Stimulated activated CD8-positive, alpha-beta memory T cell treated with anti-CD3 and anti-CD28 coated beads, Interleukin-7, amount 100 ng/mL, for 4 hours (primary cell): Measurements from ENCODE around the gene SLC22A31.
"Not testable (repeated sequence)": the region's sequence is repeated elsewhere in the genome, so short reads cannot be mapped to it uniquely, and the experiment has no call there.

Source experiments
- DNase-seq, 2 donors: peaks; one replicate each; pipeline ENCODE4 v3.0.0-alpha.2; 2020; ENCODE audit warnings: low read depth in 2 of 2

SLC22A31 gene

DNA sequence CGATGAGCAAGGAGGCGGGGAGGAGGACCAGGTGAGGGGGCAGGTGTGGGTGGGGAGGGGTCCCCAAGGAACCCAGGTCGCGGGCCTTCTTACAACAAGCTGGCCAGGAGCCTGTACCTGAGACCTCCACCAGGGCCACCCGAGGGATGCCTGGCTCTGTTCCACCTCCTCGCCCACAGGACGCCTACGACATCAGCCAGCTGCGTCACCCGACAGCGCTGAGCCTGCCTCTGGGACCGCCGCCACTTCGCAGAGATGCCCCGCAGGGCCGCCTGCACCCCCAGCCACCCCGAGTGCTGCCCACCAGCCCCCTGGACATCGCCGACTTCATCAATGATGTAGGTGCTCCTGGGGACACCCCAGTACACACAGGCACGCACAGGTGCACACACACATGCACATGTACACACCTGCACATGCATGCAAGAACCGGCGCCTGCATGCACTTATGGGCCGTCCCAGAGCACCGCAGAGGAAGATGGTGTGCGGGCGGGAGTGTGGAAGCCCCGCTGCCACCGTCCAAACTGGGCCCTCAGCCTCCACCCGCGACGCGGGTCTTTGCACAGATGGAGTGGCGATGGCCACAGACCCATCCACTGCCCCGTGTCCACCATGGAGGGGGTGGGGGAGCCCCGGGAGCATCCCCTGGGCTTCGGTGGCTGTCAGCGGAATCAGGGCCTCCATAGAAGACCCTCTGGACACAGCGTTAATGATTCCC lies 6.6 kb downstream of the SLC22A31 start:
- DNase-seq, result no peak

DNA sequence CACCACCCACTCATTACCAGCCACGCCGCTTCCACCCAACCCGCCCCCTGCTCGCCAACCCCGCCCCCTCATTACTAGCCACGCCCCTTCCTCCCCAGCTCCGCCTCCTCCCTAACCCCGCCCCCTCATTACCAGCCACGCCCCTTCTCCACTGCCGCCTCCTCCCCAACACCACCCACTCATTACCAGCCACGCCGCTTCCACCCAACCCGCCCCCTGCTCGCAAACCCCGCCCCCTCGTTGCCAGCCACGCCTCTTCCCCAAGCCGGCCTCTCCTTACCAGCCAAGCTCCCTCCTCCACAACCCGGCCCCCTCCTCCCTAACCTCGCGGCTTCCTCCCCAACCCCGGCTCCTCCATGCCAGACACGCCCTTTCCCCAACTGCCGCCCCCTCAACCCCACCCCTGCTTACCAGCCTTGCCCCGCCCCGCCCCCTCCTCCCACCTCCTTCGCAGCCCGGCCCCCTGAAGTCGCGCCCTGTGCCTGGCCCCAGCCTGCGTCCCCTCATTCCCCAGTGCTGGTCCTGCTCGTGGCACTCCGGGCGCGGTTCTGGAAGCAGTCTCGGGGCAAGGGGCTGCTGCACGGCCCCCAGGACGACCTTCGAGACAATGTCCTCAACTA lies 7.3 kb downstream of the SLC22A31 start:
- DNase-seq, result peak; percentile 29 to 48

DNA sequence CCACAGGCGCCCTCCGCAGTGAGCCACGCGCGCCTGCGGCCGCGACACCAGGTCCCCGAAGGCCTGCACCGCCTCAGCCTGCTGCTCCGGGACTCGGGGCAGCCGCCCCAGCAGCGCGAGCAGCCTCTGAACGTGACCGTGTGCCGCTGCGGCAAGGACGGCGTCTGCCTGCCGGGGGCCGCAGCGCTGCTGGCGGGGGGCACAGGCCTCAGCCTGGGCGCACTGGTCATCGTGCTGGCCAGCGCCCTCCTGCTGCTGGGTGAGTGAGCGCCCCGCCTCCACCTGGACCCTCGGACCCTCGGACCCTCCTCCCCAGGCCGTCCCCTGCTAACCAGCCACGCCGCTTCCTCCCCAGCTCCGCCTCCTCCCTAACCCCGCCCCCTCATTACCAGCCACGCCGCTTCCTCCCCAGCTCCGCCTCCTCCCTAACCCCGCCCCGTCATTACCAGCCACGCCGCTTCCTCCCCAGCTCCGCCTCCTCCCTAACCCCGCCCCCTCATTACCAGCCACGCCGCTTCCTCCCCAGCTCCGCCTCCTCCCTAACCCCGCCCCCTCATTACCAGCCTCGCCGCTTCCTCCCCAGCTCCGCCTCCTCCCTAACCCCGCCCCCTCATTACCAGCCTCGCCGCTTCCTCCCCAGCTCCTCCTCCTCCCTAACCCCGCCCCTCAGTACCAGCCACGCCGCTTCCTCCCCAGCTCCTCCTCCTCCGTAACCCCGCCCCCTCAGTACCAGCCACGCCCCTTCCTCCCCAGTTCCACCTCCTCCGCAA lies 8.0 kb downstream of the SLC22A31 start:
- peak; percentile 75 to 78 for DNase-seq

GRCh38 chr16:89191901-89192185 lies 8.5 kb downstream of the SLC22A31 start:
- DNase-seq, result no peak

DNA sequence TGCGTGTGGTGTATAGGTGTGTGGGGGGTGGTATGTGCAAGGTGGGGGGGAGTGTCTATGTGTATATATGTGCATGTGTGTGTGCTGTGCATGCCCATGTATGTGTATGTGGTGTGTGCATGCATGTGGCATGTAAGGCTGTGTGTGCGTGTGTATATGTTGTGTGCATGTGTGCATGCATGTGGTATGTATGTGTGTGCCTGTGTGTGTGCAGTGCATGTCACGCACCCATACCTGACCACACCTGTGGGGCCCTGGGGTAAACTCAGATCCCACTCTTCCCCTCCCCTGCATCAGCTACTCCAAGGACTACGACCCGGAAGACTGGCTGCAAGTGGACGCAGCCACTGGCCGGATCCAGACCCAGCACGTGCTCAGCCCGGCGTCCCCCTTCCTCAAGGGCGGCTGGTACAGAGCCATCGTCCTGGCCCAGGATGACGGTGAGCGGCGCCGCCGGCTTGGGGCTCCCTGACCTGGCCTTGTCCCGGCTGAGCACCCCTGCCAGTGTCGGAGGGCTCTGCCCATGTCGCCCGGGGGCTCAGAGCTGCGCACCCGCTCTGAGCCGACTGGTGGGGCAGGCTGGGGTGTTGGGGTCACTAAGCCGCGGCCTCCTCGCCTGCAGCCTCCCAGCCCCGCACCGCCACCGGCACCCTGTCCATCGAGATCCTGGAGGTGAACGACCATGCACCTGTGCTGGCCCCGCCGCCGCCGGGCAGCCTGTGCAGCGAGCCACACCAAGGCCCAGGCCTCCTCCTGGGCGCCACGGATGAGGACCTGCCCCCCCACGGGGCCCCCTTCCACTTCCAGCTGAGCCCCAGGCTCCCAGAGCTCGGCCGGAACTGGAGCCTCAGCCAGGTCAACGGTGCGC lies 9.1 kb downstream of the SLC22A31 start:
- no peak for DNase-seq

DNA sequence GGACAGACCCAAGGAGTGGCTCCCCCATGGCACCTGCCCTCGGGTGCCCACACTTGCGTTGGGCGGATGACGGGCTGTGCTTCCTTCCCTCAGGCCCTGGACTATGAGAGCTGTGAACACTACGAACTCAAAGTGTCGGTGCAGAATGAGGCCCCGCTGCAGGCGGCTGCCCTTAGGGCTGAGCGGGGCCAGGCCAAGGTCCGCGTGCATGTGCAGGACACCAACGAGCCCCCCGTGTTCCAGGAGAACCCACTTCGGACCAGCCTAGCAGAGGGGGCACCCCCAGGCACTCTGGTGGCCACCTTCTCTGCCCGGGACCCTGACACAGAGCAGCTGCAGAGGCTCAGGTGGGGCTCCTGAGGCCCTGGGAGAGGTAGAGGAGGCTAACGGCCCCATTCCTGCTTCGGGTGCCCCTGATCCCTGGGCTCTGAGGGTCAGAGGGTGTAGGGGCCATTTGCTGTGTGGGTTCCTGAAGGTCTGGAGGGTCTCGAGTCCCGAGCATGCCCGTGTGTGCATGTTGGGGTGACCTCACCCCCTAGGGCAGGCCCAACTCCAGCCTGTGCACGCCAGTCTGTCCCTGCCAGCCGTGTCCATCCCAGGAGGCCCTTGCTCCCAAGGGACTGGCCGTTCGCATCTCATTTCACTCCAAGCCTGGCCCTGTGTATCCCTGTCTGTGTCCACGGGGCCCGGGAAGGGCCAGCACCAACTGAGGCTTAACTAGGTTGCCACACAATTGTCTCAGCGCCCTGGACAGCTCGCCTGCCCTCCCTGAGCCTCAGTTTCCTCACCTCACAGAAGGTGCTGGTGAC lies 10.0 kb downstream of the SLC22A31 start:
- no peak for DNase-seq

GRCh38 chr16:89189358-89190025 lies 10.8 kb downstream of the SLC22A31 start:
- no peak for DNase-seq

- not testable (repeated sequence) for DNase-seq
Measured at GRCh38 chr16:89188471-89189357, 11.6 kb downstream of the SLC22A31 start.

DNA sequence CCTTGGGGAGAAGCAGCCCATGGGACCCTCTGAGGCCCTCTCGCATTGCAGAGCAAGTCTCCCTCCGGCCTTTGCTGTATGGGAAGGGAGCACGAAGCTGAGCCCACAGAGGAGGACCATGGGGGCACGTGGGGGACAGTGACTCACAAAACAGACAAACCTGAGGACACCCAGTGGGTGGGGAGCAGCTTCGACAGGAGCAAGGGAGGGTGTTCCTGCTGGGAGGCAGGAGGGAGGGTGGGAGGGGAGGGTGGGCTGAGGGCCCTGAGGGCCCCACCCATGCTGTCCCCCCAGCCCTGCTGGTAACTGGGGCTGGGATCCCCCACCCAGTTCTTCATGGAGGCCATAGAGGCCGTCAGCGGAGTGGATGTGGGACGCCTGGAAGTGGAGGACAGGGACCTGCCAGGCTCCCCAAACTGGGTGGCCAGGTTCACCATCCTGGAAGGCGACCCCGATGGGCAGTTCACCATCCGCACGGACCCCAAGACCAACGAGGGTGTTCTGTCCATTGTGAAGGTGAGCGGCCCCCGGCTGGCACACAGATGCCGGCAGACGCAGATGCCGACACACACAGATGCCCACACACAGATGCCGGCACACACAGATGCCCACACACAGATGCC lies 12.5 kb downstream of the SLC22A31 start:
- no peak for DNase-seq

DNA sequence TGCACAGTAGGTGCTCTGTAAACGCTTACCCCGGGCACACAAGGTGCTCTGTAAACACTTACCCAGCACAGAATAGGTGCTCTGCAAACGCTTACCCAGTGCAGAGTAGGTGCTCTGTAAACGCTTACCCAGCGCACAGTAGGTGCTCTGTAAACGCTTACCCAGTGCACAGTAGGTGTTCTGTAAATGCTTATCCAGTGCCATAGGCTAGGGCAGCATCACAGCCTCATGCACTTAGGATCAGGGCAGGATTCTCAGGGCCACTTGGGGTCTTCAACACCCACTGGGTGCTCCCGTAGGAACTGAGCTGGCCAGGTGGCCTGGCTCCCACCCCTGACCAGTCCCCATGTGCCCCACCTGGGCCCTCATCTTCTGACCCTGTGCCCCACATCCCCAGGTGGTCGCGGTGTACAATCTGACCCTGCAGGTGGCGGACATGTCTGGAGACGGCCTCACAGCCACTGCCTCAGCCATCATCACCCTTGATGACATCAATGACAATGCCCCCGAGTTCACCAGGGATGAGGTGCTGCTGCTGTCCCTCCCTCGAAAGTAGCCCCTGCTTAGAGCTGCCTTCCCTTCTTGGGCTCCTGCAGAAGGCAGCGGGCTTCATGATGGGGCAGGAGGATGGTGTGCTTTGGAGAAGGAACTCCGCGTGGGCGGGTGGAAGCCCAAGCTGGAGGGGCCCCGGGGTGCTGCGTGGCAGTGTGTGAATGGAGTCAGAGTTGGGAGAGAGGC lies 13.1 kb downstream of the SLC22A31 start:
- no peak for DNase-seq

DNA sequence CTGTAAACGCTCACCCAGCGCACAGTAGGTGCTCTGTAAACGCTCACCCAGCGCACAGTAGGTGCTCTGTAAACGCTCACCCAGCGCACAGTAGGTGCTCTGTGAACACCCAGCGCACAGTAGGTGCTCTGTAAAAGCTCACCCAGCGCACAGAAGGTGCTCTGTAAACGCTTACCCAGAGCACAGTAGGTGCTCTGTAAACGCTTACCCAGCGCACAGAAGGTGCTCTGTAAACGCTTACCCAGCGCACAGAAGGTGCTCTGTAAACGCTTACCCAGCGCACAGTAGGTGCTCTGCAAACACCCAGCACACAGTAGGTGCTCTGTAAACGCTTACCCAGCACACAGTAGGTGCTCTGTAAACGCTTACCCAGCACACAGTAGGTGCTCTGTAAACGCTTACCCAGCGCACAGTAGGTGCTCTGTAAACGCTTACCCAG lies 13.7 kb downstream of the SLC22A31 start:
- not testable (repeated sequence) for DNase-seq

DNA sequence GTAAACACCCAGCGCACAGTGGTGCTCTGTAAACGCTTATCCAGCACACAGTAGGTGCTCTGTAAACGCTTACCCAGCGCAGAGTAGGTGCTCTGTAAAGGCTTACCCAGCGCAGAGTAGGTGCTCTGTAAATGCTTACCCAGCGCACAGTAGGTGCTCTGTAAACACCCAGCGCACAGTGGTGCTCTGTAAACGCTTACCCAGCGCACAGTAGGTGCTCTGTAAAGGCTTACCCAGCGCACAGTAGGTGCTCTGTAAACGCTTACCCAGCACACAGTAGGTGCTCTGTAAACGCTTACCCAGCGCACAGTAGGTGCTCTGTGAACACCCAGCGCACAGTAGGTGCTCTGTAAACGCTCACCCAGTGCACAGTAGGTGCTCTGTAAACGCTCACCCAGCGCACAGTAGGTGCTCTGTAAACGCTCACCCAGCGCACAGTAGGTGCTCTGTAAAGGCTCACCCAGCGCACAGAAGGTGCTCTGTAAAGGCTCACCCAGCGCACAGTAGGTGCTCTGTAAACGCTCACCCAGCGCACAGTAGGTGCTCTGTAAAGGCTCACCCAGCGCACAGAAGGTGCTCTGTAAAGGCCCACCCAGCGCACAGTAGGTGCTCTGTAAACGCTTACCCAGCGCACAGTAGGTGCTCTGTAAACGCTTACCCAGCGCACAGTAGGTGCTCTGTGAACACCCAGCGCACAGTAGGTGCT lies 14.3 kb downstream of the SLC22A31 start:
- DNase-seq, result not testable (repeated sequence)

DNA sequence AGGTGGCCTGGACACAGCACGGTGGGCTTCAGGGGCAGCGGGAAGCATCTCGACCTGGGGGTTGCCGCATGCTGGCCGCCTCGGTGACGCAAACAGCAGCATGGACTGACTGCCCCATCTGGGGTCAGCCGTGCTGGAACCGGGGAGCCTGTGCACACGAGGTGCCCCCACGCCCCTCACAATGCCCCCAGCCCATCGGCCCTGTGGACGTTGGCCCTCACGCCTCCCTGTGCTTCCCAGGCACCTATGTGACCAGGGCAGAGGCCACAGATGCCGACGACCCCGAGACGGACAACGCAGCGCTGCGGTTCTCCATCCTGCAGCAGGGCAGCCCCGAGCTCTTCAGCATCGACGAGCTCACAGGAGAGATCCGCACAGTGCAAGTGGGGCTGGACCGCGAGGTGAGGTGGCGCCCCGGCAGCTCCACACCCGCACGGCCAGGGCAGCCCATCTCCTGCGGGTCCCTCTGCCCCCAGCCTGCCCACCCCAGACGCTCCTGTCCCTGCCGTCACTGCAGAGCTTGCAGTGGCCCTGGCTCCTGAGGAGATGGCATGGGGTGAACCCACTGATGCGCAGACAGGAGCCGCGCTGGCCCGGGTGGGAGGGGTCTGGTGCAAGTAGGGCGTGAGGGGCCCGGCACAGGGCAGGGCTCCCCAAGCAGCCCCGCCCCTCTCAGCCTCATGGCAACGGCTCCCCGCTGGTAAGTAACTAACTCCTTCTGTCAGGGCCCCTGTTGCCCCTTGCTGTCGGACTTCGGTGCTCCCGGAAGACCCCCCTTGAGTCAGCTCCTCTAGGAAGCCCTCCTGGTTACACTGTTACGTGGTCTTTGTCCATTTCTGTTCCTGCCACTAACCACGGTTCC lies 15.2 kb downstream of the SLC22A31 start:
- DNase-seq, result no peak

GRCh38 chr16:89184677-89184932 lies 15.7 kb downstream of the SLC22A31 start:
- DNase-seq, result no peak

DNA sequence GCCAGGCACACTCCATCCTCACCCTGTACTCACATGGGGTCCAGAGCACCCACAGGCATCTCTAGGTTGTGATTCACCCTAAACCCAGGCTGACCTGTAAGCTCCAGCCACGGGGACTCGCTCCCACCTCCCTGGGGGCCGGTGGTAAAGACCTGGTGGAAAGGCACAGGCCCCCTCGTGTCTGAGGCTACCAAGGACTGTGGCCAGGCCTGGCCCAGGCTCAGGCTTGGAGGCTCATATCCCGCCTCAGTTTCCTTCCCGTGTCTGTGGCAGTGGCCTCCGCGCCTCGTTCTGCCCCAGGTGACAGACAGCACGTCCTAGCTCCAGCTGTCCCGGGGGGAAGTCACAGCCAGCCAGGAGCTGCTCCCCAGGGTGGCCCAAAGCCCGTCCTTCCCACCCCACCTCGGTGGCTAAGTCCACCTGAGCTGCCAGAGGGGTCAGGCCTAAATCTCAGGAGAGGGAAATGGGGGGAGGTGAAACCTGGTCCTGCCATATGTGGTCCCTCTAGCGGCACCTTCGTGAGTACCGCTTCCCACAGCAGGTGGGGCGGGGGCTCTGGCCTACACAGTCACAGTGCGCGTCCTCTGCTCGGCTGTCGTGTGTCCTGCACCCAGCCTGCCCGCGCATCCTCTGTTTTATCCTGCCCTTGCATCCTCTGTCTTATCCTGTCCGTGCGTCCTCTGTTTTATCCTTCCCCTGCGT lies 16.2 kb downstream of the SLC22A31 start:
- no peak for DNase-seq

DNA sequence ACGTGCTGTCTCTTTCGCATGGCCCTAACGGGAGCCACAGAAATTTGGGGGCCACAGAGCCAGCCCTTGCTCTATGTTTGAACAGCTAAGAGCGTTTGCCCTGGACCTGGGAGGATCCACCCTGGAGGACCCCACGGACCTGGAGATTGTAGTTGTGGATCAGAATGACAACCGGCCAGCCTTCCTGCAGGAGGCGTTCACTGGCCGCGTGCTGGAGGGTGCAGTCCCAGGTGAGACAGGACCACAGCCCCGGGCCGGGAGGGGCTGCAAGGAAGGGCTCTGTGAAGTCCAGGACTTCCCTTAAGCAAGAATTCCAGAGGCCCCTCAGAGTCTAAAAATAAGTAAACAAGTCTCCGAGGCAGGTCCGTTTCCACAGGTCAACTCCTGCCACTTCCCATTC lies 16.9 kb downstream of the SLC22A31 start:
- no peak for DNase-seq
